ENCODE results near the gene ADGRA1. TPM values are rescaled to one million over a fixed set of nuclear protein-coding genes. Genes with fewer than 3 reads are reported as not detected.

Gene ADGRA1
- total and polyA plus RNA-seq, 2 of the 8 experiments (the other 6 are each of a cell fraction or from before 2014, with no cell fraction given): 0.17 to 0.21 TPM

DNA sequence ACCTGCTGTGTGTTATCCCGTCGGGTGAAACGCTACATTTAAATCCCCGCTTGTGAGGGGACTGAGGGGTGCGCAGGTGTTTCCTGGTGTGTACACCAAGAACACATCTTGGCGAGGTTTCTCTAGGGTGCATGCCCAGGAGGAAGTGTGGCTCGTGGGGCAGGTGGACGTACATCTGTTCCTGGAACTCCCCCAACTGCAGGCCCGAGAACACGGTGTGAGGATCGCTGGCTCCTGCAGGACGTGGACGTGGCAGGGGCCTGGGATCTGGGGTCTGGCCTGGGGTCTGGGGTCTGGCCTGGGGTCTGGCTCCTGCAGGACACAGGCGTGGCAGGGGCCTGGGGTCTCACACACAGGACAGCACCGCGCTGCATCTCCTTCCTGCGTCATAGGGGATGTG is 82.4 kb downstream of the ADGRA1 start (continued):
- TF ChIP-seq SIN3A (conservative IDR thresholded peaks at IDR 0.05 in 1 of 2, IDR thresholded peaks at IDR 0.05 in 1 of 2; ENCODE audit: low read depth in 1 of 2, low read length in 2 of 2) (no peak), ZNF274 (IDR thresholded peaks at IDR 0.05; ENCODE audit: borderline replicate concordance, extremely low read depth, low read length) (no peak), CBX5 (IDR thresholded peaks at IDR 0.05; ENCODE audit: low read depth, low read length) (no peak), SRF (IDR thresholded peaks at IDR 0.05; ENCODE audit: low read depth, low read length) (no peak), ASH2L (IDR thresholded peaks at IDR 0.05; ENCODE audit: low read length) (no peak), FOSL1 (IDR thresholded peaks at IDR 0.05; ENCODE audit: insufficient read depth, low read depth, low read length) (no peak), RFX5 (IDR thresholded peaks at IDR 0.05; ENCODE audit: borderline replicate concordance, low read depth, low read length) (no peak), CBX8 (IDR thresholded peaks at IDR 0.05; ENCODE audit: borderline replicate concordance, low read depth, low read length) (no peak)
